Upper lobe of left lung (tissue), 6 donors: ENCODE measurements around the gene ZBTB39. TPM values are rescaled to one million over a fixed set of nuclear protein-coding genes. Genes with fewer than 3 reads are reported as not detected.

ENCODE experiments used
- ATAC-seq, 2 donors: fragments of 200-7000 bp; cut with Tn5 transposase; one replicate each; pipeline ENCODE4 v1.9.1; 2022; ENCODE audit warnings: mild to moderate bottlenecking in 2 of 2, moderate library complexity in 2 of 2; ENCODE audit not compliant: low FRiP score in 2 of 2
- DNase-seq, 2 donors: peaks; one replicate each; pipeline ENCODE4 v3.0.0-alpha.2; 2019 to 2020
- H3K27ac ChIP-seq, 4 donors: fragments of 200-600 bp; sonication (generic); one replicate each; pipeline ENCODE4 v1.5.1; 2016 to 2019
- H3K27me3 ChIP-seq, 4 donors: fragments of 200-600 bp; sonication (generic); one replicate each; pipeline ENCODE4 v1.5.1; 2017 to 2019
- H3K36me3 ChIP-seq, 4 donors: fragments of 200-600 bp; sonication (generic); one replicate each; pipeline ENCODE4 v1.5.1; 2016 to 2019
- H3K4me1 ChIP-seq, 4 donors: fragments of 200-600 bp; sonication (generic); one replicate each; pipeline ENCODE4 v1.5.1; 2018 to 2019
- H3K4me3 ChIP-seq, 4 donors: fragments of 200-600 bp; sonication (generic); one replicate each; pipeline ENCODE4 v1.5.1; 2017 to 2019; ENCODE audit warnings: mild to moderate bottlenecking in 2 of 4, moderate library complexity in 1 of 4
- H3K9me3 ChIP-seq, 4 donors: fragments of 200-600 bp; sonication (generic); one replicate each; pipeline ENCODE4 v1.5.1; 2018 to 2019
- CTCF ChIP-seq, 6 experiments: fragments of 450-650 bp in 4 of 6; fragments of 200-600 bp in 2 of 6; sonication (generic) in 2 of 6; IDR thresholded peaks; one replicate each; pipeline ENCODE4 v1.5.1; 2016 to 2019; ENCODE audit warnings: antibody characterized with exemption in 6 of 6
- EP300 ChIP-seq, 4 donors: sonication (generic); formaldehyde crosslinking; IDR thresholded peaks; one replicate each; pipeline ENCODE4 v1.5.1; 2017; ENCODE audit warnings: antibody characterized with exemption in 4 of 4, control low read depth in 2 of 4
- POLR2A ChIP-seq, 4 donors: fragments of 450-650 bp; IDR thresholded peaks; one replicate each; pipeline ENCODE4 v1.5.1; 2016 to 2017; ENCODE audit warnings: antibody characterized with exemption in 4 of 4, mild to moderate bottlenecking in 2 of 4
- POLR2AphosphoS5 ChIP-seq, 2 donors: sonication (generic); formaldehyde crosslinking; IDR thresholded peaks; one replicate each; pipeline ENCODE4 v1.5.1; 2017; ENCODE audit warnings: antibody characterized with exemption in 2 of 2
- WGBS, 2 donors: methylation state at CpG; one replicate each; pipeline ENCODE4 v1.1.5; 2017 to 2018; 5-methylcytosine and 5-hydroxymethylcytosine counted together
- total RNA-seq, 6 donors: library from RNA; depleted of rRNA in 4 of 6; stranded (reverse); fragments of >200 nt in 4 of 6; gene quantifications; one replicate each; pipeline versions ENCODE4 v1.1.0 to v1.2.1, GENCODE V29; 2016 to 2021
- donor health status: DM: no; HTN: no; CAD: no; lungs with moderate emphysema.
- donor health status: DM: no; HTN: yes; CAD: no; lungs with severe emphysema.

Gene ZBTB39
- total RNA-seq, 6 donors from 2014 or later: 3.2 to 9.4 (median 6.2) TPM

GRCh38 chr12:56954057-56954957 lies 52.0 kb downstream of the ZBTB39 start:
- Histone ChIP-seq H3K9me3 (peaks cover 0 to 9% (median 2%) of the 10 kb centered on the region in 4 donors), H3K27me3 (no peaks in the 10 kb centered on the region), H3K4me3 (no peak overlapping the region), H3K36me3 (no peaks in the 10 kb centered on the region), H3K4me1 (no peaks in the 10 kb centered on the region), H3K27ac (no peak overlapping the region)
- no peak for ATAC-seq
- TF ChIP-seq POLR2AphosphoS5 (IDR thresholded peaks at IDR 0.05): no peak
- DNase-seq: no peak
- 90 to 95% methylated on average over 6 of the region's 6 CpGs for WGBS, 2 donors

GRCh38 chr12:56953314-56953713 lies 53.0 kb downstream of the ZBTB39 start:
- WGBS, 2 donors: 50% methylated on average over 1 of the region's 1 CpG
- DNase-seq: no peak
- H3K4me3 ChIP-seq: no peak overlapping the region

GRCh38 chr12:56951582-56952339 lies 54.6 kb downstream of the ZBTB39 start:
- H3K36me3 ChIP-seq: no peaks in the 10 kb centered on the region
- H3K27me3 ChIP-seq: no peaks in the 10 kb centered on the region
- WGBS, 2 donors: 90 to 93% methylated on average over 11 of the region's 11 CpGs
- no peak overlapping the region for H3K27ac ChIP-seq
- no peaks in the 10 kb centered on the region for H3K4me1 ChIP-seq
- no peaks in the 10 kb centered on the region for H3K9me3 ChIP-seq
- no peak for ATAC-seq
- TF ChIP-seq POLR2A (IDR thresholded peaks at IDR 0.05) (no peak), CTCF (IDR thresholded peaks at IDR 0.05) (no peak), POLR2AphosphoS5 (IDR thresholded peaks at IDR 0.05) (no peak), EP300 (IDR thresholded peaks at IDR 0.05) (no peak)
- no peak overlapping the region for H3K4me3 ChIP-seq
- no peak for DNase-seq

More at GRCh38 chr12:56953314-56953713, 53.0 kb downstream of the ZBTB39 start:
- Histone ChIP-seq H3K9me3 (peaks cover 0 to 4% (median under 1%) of the 10 kb centered on the region in 4 donors), H3K4me1 (no peaks in the 10 kb centered on the region), H3K27me3 (no peaks in the 10 kb centered on the region), H3K27ac (no peak overlapping the region), H3K36me3 (no peaks in the 10 kb centered on the region)
- ATAC-seq: no peak
- TF ChIP-seq EP300 (IDR thresholded peaks at IDR 0.05): no peak

- H3K36me3 ChIP-seq: no peaks in the 10 kb centered on the region
Measured at GRCh38 chr12:56948881-56949280, 57.5 kb downstream of the ZBTB39 start.

More at GRCh38 chr12:56948881-56949280, 57.5 kb downstream of the ZBTB39 start:
- ATAC-seq (no peak), DNase-seq (no peak)
- TF ChIP-seq CTCF (IDR thresholded peaks at IDR 0.05): no peak
- TF ChIP-seq POLR2AphosphoS5 (IDR thresholded peaks at IDR 0.05): no peak
- no peak for TF ChIP-seq EP300 (IDR thresholded peaks at IDR 0.05)
- TF ChIP-seq POLR2A (IDR thresholded peaks at IDR 0.05): no peak
- Histone ChIP-seq H3K4me1 (no peaks in the 10 kb centered on the region), H3K27ac (no peak overlapping the region), H3K27me3 (no peaks in the 10 kb centered on the region), H3K4me3 (no peak overlapping the region), H3K9me3 (no peaks in the 10 kb centered on the region)
- WGBS, 2 donors: 100% methylated on average over 1 to 2 of the region's 2 CpGs

Other genes starting within 250 kb of the ZBTB39 start
- gene HSD17B6, start 243.2 kb downstream of the ZBTB39 start, total RNA-seq: 100 to 1,000 TPM in 2 of 6 donors, 10 to 100 TPM in 4; 45.2 to 123 (median 73.5) TPM
- not detected for gene SDR9C7, start 72.1 kb downstream of the ZBTB39 start, total RNA-seq
- gene RDH16, start 48.9 kb downstream of the ZBTB39 start, total RNA-seq: under 1 TPM in 5 of 6 donors, not detected in 1; 0.46 to 0.98 (median 0.54) TPM
- not detected for gene TAC3, start 10.0 kb upstream of the ZBTB39 start, total RNA-seq
- 1 to 10 TPM in 2 of 6 donors, under 1 TPM in 3, not detected in 1; under 0.01 to 6.2 (median 0.67) TPM for gene MYO1A, start 43.6 kb upstream of the ZBTB39 start, total RNA-seq
- 10 to 100 TPM in 3 of 6 donors, 1 to 10 TPM in 3; 6.2 to 13.6 (median 10.0) TPM for gene NEMP1, start 72.2 kb upstream of the ZBTB39 start, total RNA-seq
- gene NAB2, start 82.6 kb upstream of the ZBTB39 start, total RNA-seq: 10 to 100 TPM; 18.1 to 64.9 (median 31.5) TPM
- 100 to 1,000 TPM; 123 to 605 (median 251) TPM for gene STAT6, start 104.8 kb upstream of the ZBTB39 start, total RNA-seq
- gene LRP1, start 121.9 kb upstream of the ZBTB39 start, total RNA-seq: 100 to 1,000 TPM; 137 to 504 (median 308) TPM
- not detected for gene LRP1-AS, start 141.1 kb upstream of the ZBTB39 start, total RNA-seq
- gene NXPH4, start 210.2 kb upstream of the ZBTB39 start, total RNA-seq: under 1 TPM in 3 of 6 donors, not detected in 3; 0.20 to 0.94 (median 0.22) TPM
- 10 to 100 TPM; 37.9 to 92.0 (median 52.0) TPM for gene SHMT2, start 223.2 kb upstream of the ZBTB39 start, total RNA-seq
- gene STAC3, start 244.6 kb upstream of the ZBTB39 start, total RNA-seq: 10 to 100 TPM in 1 of 6 donors, 1 to 10 TPM in 5; 4.3 to 10.5 (median 5.6) TPM